GM23338 (cell line): ENCODE measurements around the gene ANKRD6.

ENCODE experiments used
- EZH2 ChIP-seq: fragments of 200-600 bp; sonication (generic); IDR thresholded peaks from one replicate; pipeline ENCODE4 v1.8.0; 2017; ENCODE audit warnings: antibody characterized with exemption, mild to moderate bottlenecking, low read depth; ENCODE audit not compliant: unreplicated experiment
- TF ChIP-seq, protein P1 (sequence below), 2 experiments: fragments of 200-600 bp in 1 of 2; sonication (generic) in 1 of 2; conservative IDR thresholded peaks; 2 replicates each; pipeline versions ENCODE4 v1.5.1 to v1.6.1; 2016 to 2017; ENCODE audit warnings: antibody characterized with exemption in 2 of 2, low read depth in 2 of 2, mild to moderate bottlenecking in 2 of 2, moderate library complexity in 1 of 2

DNA sequence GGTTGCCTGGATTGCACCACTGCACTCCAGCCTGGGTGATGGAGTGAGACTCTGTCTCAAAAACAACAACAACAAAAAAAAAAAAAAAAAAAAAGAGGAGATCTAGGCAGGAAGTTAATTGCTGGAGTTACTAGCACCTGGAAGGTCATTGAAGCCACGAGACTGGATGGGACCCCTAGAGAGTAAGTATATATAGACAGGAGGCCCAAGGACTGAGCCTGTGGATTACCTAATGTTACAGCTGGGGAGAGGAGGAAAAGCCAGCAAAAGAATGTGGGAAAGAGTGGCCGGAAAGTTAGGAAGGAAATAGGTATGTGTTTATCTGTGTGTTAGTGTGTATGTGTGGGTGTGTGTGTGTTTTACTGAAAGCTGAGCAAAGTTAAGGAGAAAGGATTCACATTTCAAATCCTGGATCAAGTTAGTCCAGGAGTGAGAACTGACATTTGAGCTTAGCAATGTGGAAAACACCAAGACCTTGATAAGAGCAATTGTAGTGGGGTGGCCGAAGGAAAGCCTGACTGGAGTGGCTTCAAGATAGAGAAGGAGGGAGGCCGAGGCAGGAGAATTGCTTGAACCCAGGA lies 38.4 kb downstream of the ANKRD6 start:
- no peak for TF ChIP-seq EZH2
- TF ChIP-seq, protein P1, sequence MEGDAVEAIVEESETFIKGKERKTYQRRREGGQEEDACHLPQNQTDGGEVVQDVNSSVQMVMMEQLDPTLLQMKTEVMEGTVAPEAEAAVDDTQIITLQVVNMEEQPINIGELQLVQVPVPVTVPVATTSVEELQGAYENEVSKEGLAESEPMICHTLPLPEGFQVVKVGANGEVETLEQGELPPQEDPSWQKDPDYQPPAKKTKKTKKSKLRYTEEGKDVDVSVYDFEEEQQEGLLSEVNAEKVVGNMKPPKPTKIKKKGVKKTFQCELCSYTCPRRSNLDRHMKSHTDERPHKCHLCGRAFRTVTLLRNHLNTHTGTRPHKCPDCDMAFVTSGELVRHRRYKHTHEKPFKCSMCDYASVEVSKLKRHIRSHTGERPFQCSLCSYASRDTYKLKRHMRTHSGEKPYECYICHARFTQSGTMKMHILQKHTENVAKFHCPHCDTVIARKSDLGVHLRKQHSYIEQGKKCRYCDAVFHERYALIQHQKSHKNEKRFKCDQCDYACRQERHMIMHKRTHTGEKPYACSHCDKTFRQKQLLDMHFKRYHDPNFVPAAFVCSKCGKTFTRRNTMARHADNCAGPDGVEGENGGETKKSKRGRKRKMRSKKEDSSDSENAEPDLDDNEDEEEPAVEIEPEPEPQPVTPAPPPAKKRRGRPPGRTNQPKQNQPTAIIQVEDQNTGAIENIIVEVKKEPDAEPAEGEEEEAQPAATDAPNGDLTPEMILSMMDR (conservative IDR thresholded peaks at IDR 0.05; ENCODE audit: low read depth in 2 of 2), result no peak
